H9 (cell line): Measurements from ENCODE around the gene STK17B. TPM values are rescaled to one million over a fixed set of nuclear protein-coding genes. Genes with fewer than 3 reads are reported as not detected.

Source experiments
- DNase-seq: peaks from one replicate; pipeline ENCODE4 v3.0.0-alpha.2; 2017
- H2AFZ ChIP-seq: one replicate; pipeline ENCODE4 v1.6.1; 2013; ENCODE audit warnings: mild to moderate bottlenecking, low read length, control low read depth, moderate library complexity
- H2AK5ac ChIP-seq: 2 replicates; pipeline ENCODE4 v1.6.1; 2013; ENCODE audit warnings: low read length, control low read depth, mixed read lengths; ENCODE audit not compliant: insufficient read length
- H2BK120ac ChIP-seq: one replicate; pipeline ENCODE4 v1.6.1; 2013; ENCODE audit warnings: low read depth, mild to moderate bottlenecking, low read length, control low read depth, inconsistent platforms; ENCODE audit not compliant: poor library complexity, severe bottlenecking
- H2BK12ac ChIP-seq: 2 replicates; pipeline ENCODE4 v1.6.1; 2013; ENCODE audit warnings: low read length, control low read depth, mixed read lengths, low read depth; ENCODE audit not compliant: insufficient read length
- H2BK15ac ChIP-seq: 2 replicates; pipeline ENCODE4 v1.6.1; 2013; ENCODE audit warnings: low read depth, low read length, control low read depth
- H2BK20ac ChIP-seq: one replicate; pipeline ENCODE4 v1.6.1; 2013; ENCODE audit warnings: low read depth, mild to moderate bottlenecking, low read length, control low read depth, inconsistent platforms; ENCODE audit not compliant: poor library complexity, severe bottlenecking
- H2BK5ac ChIP-seq: 2 replicates; pipeline ENCODE4 v1.6.1; 2013; ENCODE audit warnings: low read length, control low read depth, mixed read lengths; ENCODE audit not compliant: insufficient read length
- H3K14ac ChIP-seq: 2 replicates; pipeline ENCODE4 v1.6.1; 2013; ENCODE audit warnings: low read length, control low read depth; ENCODE audit not compliant: insufficient read depth
- H3K18ac ChIP-seq: 2 replicates; pipeline ENCODE4 v1.6.1; 2013; ENCODE audit warnings: low read depth, mild to moderate bottlenecking, mixed read lengths, low read length, control low read depth; ENCODE audit not compliant: insufficient read length
- H3K23ac ChIP-seq: 2 replicates; pipeline ENCODE4 v1.6.1; 2013; ENCODE audit warnings: low read length, control low read depth, mixed read lengths, low read depth; ENCODE audit not compliant: insufficient read length
- H3K23me2 ChIP-seq: 2 replicates; pipeline ENCODE4 v1.6.1; 2013; ENCODE audit warnings: low read depth, mild to moderate bottlenecking, mixed read lengths, low read length, control low read depth; ENCODE audit not compliant: insufficient read length, poor library complexity, severe bottlenecking
- H3K27ac ChIP-seq: 2 replicates; pipeline ENCODE4 v1.5.1; 2013; ENCODE audit warnings: low read length, control low read depth, mixed read lengths, low read depth; ENCODE audit not compliant: insufficient read length
- H3K27me3 ChIP-seq: 2 replicates; pipeline ENCODE4 v1.6.1; 2013; ENCODE audit warnings: low read length, control low read depth, inconsistent platforms; ENCODE audit not compliant: insufficient read depth
- H3K4ac ChIP-seq: 2 replicates; pipeline ENCODE4 v1.6.1; 2013; ENCODE audit warnings: low read depth, mild to moderate bottlenecking, control low read depth, inconsistent platforms, low read length, moderate library complexity
- H3K4me1 ChIP-seq: 2 replicates; pipeline ENCODE4 v1.6.1; 2013; ENCODE audit warnings: low read length, control low read depth, inconsistent platforms; ENCODE audit not compliant: insufficient read depth
- H3K4me2 ChIP-seq: 2 replicates; pipeline ENCODE4 v1.6.1; 2013; ENCODE audit warnings: low read length, control low read depth, mixed read lengths; ENCODE audit not compliant: insufficient read length, insufficient read depth
- H3K56ac ChIP-seq: 2 replicates; pipeline ENCODE4 v1.6.1; 2013; ENCODE audit warnings: low read depth, mild to moderate bottlenecking, mixed read lengths, low read length, control low read depth; ENCODE audit not compliant: insufficient read length
- H3K79me1 ChIP-seq: 2 replicates; pipeline ENCODE4 v1.6.1; 2013; ENCODE audit warnings: low read depth, mild to moderate bottlenecking, moderate library complexity, low read length, control low read depth, inconsistent platforms; ENCODE audit not compliant: insufficient read depth, poor library complexity, severe bottlenecking
- H3K79me2 ChIP-seq: 2 replicates; pipeline ENCODE4 v1.6.1; 2013; ENCODE audit warnings: low read length, control low read depth, inconsistent platforms; ENCODE audit not compliant: insufficient read depth
- H3K9ac ChIP-seq: 2 replicates; pipeline ENCODE4 v1.6.1; 2013; ENCODE audit warnings: low read length, control low read depth, mixed read lengths; ENCODE audit not compliant: insufficient read length; ENCODE audit errors: extremely low read depth
- H3K9me3 ChIP-seq: one replicate; pipeline ENCODE4 v1.6.1; 2013; ENCODE audit warnings: low read depth, low read length, inconsistent platforms; ENCODE audit not compliant: control insufficient read depth
- H3T11ph ChIP-seq: one replicate; pipeline ENCODE4 v1.6.1; 2013; ENCODE audit warnings: mild to moderate bottlenecking, low read length, control low read depth, inconsistent platforms
- H4K20me1 ChIP-seq: one replicate; pipeline ENCODE4 v1.6.1; 2013; ENCODE audit not compliant: control insufficient read depth, insufficient read length, insufficient read depth
- H4K5ac ChIP-seq: 2 replicates; pipeline ENCODE4 v1.6.1; 2013; ENCODE audit warnings: low read depth, mild to moderate bottlenecking, mixed read lengths, low read length, control low read depth; ENCODE audit not compliant: insufficient read length
- H4K8ac ChIP-seq: replicated peaks from 2 replicates; pipeline ENCODE4 v1.6.1; 2013; ENCODE audit warnings: low read length, control low read depth, mixed read lengths, low read depth; ENCODE audit not compliant: insufficient read length
- H4K91ac ChIP-seq: 2 replicates; pipeline ENCODE4 v1.6.1; 2013; ENCODE audit warnings: low read depth, mild to moderate bottlenecking, moderate library complexity, mixed read lengths, low read length, control low read depth; ENCODE audit not compliant: insufficient read length
- H3K27ac Mint-ChIP-seq, 3 experiments: 2 replicates in 2 of 3; 3 replicates in 1 of 3; pipeline ENCODE4 v1.8.0; 2020 to 2021; ENCODE audit warnings: mixed read lengths in 3 of 3, mild to moderate bottlenecking in 1 of 3, moderate library complexity in 1 of 3
- H3K27me3 Mint-ChIP-seq: 2 replicates; pipeline ENCODE4 v1.8.0; 2021; ENCODE audit warnings: low read depth, mild to moderate bottlenecking, moderate library complexity, mixed read lengths
- H3K36me3 Mint-ChIP-seq, 3 experiments: 2 replicates in 2 of 3; 3 replicates in 1 of 3; pipeline ENCODE4 v1.8.0; 2020 to 2021; ENCODE audit warnings: low read depth in 3 of 3, mixed read lengths in 3 of 3; ENCODE audit not compliant: insufficient read depth in 1 of 3
- H3K4me1 Mint-ChIP-seq, 2 experiments: 2 replicates each; pipeline ENCODE4 v1.8.0; 2020; ENCODE audit warnings: mixed read lengths in 2 of 2
- H3K4me3 Mint-ChIP-seq, 2 experiments: 2 replicates in 1 of 2; 3 replicates in 1 of 2; pipeline ENCODE4 v1.8.0; 2020 to 2021; ENCODE audit warnings: mild to moderate bottlenecking in 2 of 2, mixed read lengths in 2 of 2, moderate library complexity in 1 of 2
- H3K9me3 Mint-ChIP-seq, 2 experiments: 2 replicates in 1 of 2; 3 replicates in 1 of 2; pipeline ENCODE4 v1.8.0; 2020; ENCODE audit warnings: mild to moderate bottlenecking in 2 of 2, mixed read lengths in 2 of 2, moderate library complexity in 1 of 2
- WGBS: extraction: QIAGEN DNeasy Blood & Tissue Kit; methylation state at CpG from one replicate; pipeline ENCODE4 v1.1.7; 2013; ENCODE audit warnings: missing lambda C conversion rate, low lambda C conversion rate, mixed read lengths; ENCODE audit not compliant: insufficient read length; ENCODE audit errors: extremely low coverage; 5-methylcytosine and 5-hydroxymethylcytosine counted together
- total RNA-seq: library from RNA; stranded (reverse); gene quantifications from 2 replicates; pipeline ENCODE4 v1.2.1, GENCODE V29; 2021
- TF ChIP-seq, protein P1 (sequence below): fragments of 200-600 bp; sonication (generic); conservative IDR thresholded peaks from 3 replicates; pipeline ENCODE4 v1.8.0; 2021; ENCODE audit warnings: antibody characterized with exemption, mild to moderate bottlenecking

Gene STK17B
- total RNA-seq, 1 experiment from 2014 or later = 6.1 TPM

GRCh38 chr2:196155575-196155974, 15.8 kb downstream of the STK17B start:
- H3K4me1 ChIP-seq = no peaks in the 10 kb centered on the region
- H2AK5ac ChIP-seq = no peak overlapping the region
- H3K14ac ChIP-seq = no peak overlapping the region
- no peak overlapping the region for H3K27ac ChIP-seq
- no peak overlapping the region for H3K4me2 ChIP-seq
- H2BK20ac ChIP-seq = no peak overlapping the region
- no peak overlapping the region for H2BK120ac ChIP-seq
- Mint-ChIP-seq H3K4me1 (peaks cover 0 to 5% of the 10 kb centered on the region in 2 experiments; a peak in 1 of 4 replicates), H3K4me3 (no peak overlapping the region), H3K36me3 (peaks cover 16 to 38% (median 31%) of the 10 kb centered on the region in 3 experiments), H3K27me3 (no peaks in the 10 kb centered on the region), H3K9me3 (no peaks in the 10 kb centered on the region), H3K27ac (no peak overlapping the region)
- H2AFZ ChIP-seq = no peak overlapping the region
- no peak overlapping the region for H3K18ac ChIP-seq
- H3K4ac ChIP-seq = no peak overlapping the region
- no peak overlapping the region for H4K91ac ChIP-seq
- H3K23ac ChIP-seq = no peak overlapping the region
- H3K9me3 ChIP-seq = no peaks in the 10 kb centered on the region
- no peak overlapping the region for H4K5ac ChIP-seq
- H2BK5ac ChIP-seq = no peak overlapping the region
- WGBS = no CpG with 5 or more reads among the region's 2 CpGs
- H2BK12ac ChIP-seq = no peak overlapping the region
- no peak for DNase-seq
- H3K27me3 ChIP-seq = no peaks in the 10 kb centered on the region
- no peak overlapping the region for H3K56ac ChIP-seq
- H3K79me2 ChIP-seq = no peaks in the 10 kb centered on the region
- H4K8ac ChIP-seq = no peak overlapping the region
- H4K20me1 ChIP-seq = no peaks in the 10 kb centered on the region
- TF ChIP-seq, protein P1, sequence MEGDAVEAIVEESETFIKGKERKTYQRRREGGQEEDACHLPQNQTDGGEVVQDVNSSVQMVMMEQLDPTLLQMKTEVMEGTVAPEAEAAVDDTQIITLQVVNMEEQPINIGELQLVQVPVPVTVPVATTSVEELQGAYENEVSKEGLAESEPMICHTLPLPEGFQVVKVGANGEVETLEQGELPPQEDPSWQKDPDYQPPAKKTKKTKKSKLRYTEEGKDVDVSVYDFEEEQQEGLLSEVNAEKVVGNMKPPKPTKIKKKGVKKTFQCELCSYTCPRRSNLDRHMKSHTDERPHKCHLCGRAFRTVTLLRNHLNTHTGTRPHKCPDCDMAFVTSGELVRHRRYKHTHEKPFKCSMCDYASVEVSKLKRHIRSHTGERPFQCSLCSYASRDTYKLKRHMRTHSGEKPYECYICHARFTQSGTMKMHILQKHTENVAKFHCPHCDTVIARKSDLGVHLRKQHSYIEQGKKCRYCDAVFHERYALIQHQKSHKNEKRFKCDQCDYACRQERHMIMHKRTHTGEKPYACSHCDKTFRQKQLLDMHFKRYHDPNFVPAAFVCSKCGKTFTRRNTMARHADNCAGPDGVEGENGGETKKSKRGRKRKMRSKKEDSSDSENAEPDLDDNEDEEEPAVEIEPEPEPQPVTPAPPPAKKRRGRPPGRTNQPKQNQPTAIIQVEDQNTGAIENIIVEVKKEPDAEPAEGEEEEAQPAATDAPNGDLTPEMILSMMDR = no peak
- H3K9ac ChIP-seq = no peak overlapping the region
- no peak overlapping the region for H3T11ph ChIP-seq
- no peak overlapping the region for H2BK15ac ChIP-seq
- H3K23me2 ChIP-seq = no peaks in the 10 kb centered on the region
- H3K79me1 ChIP-seq = no peaks in the 10 kb centered on the region
